ENCODE results near the gene ADCY5.

GRCh38 chr3:123406598-123406997 lies 42.3 kb downstream of the ADCY5 start:
- TF ChIP-seq CTCF (IDR thresholded peaks at IDR 0.05; ENCODE audit: borderline replicate concordance, extremely low read depth, low read length, poor library complexity, severe bottlenecking) (no peak), EZH2 (IDR thresholded peaks at IDR 0.05; ENCODE audit: borderline replicate concordance, low read depth, low read length, severe bottlenecking) (no peak)
